C4-2B (cell line): ENCODE data around the gene AFDN.

Source experiments
- CTCF ChIP-seq: fragments of 450-650 bp; conservative IDR thresholded peaks from 2 replicates; pipeline ENCODE4 v1.5.1; 2017; ENCODE audit warnings: mild to moderate bottlenecking
- ZFX ChIP-seq: fragments of 450-650 bp; IDR thresholded peaks from 2 replicates; pipeline ENCODE4 v1.6.1; 2017

- TF ChIP-seq CTCF: no peak
- no peak for TF ChIP-seq ZFX
These were observed 130.9 kb downstream of the AFDN start for GRCh38 chr6:167957626-167958025.
